ENCODE data around the gene C1orf56. TPM values are rescaled to one million over a fixed set of nuclear protein-coding genes. Genes with fewer than 3 reads are reported as not detected.

C1orf56 gene
- total and polyA plus RNA-seq, 2 of the 13 experiments (the other 11 are each of a cell fraction or from before 2014, with no cell fraction given) = 1.5 to 3.2 TPM

GRCh38 chr1:151059109-151060006 lies 11.8 kb downstream of the C1orf56 start, which contains the start of gene CDC42SE1 (continued):
- TF ChIP-seq ZNF512B (CRISPR knock-in tag; IDR thresholded peaks at IDR 0.05; ENCODE audit: borderline replicate concordance) = peak; percentile 56; the same call in 1 of the 2 replicates
- peak; percentile 90 for TF ChIP-seq RBFOX2 (IDR thresholded peaks at IDR 0.05; ENCODE audit: low read depth, low read length)
- TF ChIP-seq ZNF709 (CRISPR knock-in tag; IDR thresholded peaks at IDR 0.05) = peak; percentile 65; the same call in 1 of the 2 replicates
- no peak for TF ChIP-seq NONO (IDR thresholded peaks at IDR 0.05)
- peak; percentile 81 for TF ChIP-seq NONO (CRISPR knock-in tag; conservative IDR thresholded peaks at IDR 0.05)
- peak; percentile 62 for TF ChIP-seq ZNF317 (CRISPR knock-in tag; IDR thresholded peaks at IDR 0.05)
- peak; percentile 69 for TF ChIP-seq HNRNPK (IDR thresholded peaks at IDR 0.05; ENCODE audit: low read depth, low read length, poor library complexity, severe bottlenecking)
- no peak for TF ChIP-seq RBM22 (optimal IDR thresholded peaks at IDR 0.05; ENCODE audit: low read length)
- no peak for TF ChIP-seq NCOR1 (IDR thresholded peaks at IDR 0.05; ENCODE audit: borderline replicate concordance, low read length)
- no peak for TF ChIP-seq DZIP1 (CRISPR knock-in tag; IDR thresholded peaks at IDR 0.05)
- peak; percentile 73; the same call in 1 of the 2 replicates for TF ChIP-seq ZNF275 (CRISPR knock-in tag; IDR thresholded peaks at IDR 0.05; ENCODE audit: borderline replicate concordance)
- peak; percentile 28 for TF ChIP-seq ZEB1 (IDR thresholded peaks at IDR 0.05; ENCODE audit: insufficient replicate concordance, low read depth)
- TF ChIP-seq ZNF563 (CRISPR knock-in tag; IDR thresholded peaks at IDR 0.05) = peak; percentile 70; the same call in 1 of the 2 replicates
- no peak for TF ChIP-seq EP300 (IDR thresholded peaks at IDR 0.05; ENCODE audit: low read depth in 2 of 2, low read length in 2 of 2)
- peak; percentile 73 for TF ChIP-seq EP300 (CRISPR knock-in tag; IDR thresholded peaks at IDR 0.05; ENCODE audit: borderline replicate concordance)
- peak; percentile 76 for TF ChIP-seq ZNF740 (CRISPR knock-in tag; IDR thresholded peaks at IDR 0.05)
- TF ChIP-seq ZSCAN5A (CRISPR knock-in tag; IDR thresholded peaks at IDR 0.05; ENCODE audit: borderline replicate concordance) = no peak
- TF ChIP-seq ZBTB7A (CRISPR knock-in tag; IDR thresholded peaks at IDR 0.05) = peak; percentile 86
